K562 treated with DMSO at 1 percent for 48 hours (cell line): ENCODE results near the gene LDLRAD1. TPM values are rescaled to one million over a fixed set of nuclear protein-coding genes. Genes with fewer than 3 reads are reported as not detected.

Experiments
- total RNA-seq: library from RNA; unstranded; fragments of 300-600 nt; gene quantifications from 2 replicates; pipeline ENCODE4 v1.2.3, GENCODE V29; 2022; ENCODE audit warnings: low replicate concordance; ENCODE audit errors: extremely low read depth

Gene LDLRAD1
- total RNA-seq, result not detected in 2 replicates

DNA sequence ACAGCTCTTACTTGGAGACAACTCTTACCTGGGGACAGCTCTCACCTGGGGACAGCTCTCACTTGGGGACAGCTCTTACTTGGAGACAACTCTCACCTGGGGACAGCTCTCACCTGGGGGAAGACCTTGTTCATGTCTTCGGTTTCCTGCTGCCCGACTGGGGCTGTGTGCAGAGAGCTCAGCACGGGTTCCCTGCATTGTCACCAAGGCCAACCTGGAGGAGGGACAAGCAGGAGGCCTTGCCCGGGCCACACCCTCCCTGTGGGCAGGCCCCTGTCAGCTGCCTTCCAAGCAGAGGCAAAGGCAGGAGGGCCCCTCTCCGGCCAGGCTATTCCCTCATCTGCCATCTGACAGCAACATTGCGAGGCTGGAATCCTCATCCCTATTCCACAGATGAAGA is at the start of gene LDLRAD1:
Gene LDLRAD1, minus strand, starts transcription at position 208 of the 400 bp plus-strand sequence. Its CDS starts 74 bp downstream, at position 134.

GRCh38 chr1:54052934-54053744 is 35.2 kb upstream of the LDLRAD1 start, which contains the start of the genes TCEANC2 and TMEM59:
TSS of gene TCEANC2 (plus strand) at chr1:54053608. CDS start at chr1:54054423, 815 bp downstream.
TSS of gene TMEM59 (minus strand) at chr1:54053204. CDS start at chr1:54053188, 16 bp downstream.

Other genes with a start within 250 kb of the LDLRAD1 start
- gene NDC1, start 179.9 kb downstream of the LDLRAD1 start, total RNA-seq, result not detected in 2 replicates
- gene YIPF1, start 128.4 kb downstream of the LDLRAD1 start, total RNA-seq, result not detected in 2 replicates
- gene DIO1, start 124.0 kb downstream of the LDLRAD1 start, total RNA-seq, result not detected in 2 replicates
- gene IFT25, start 72.5 kb downstream of the LDLRAD1 start, total RNA-seq, result not detected in 2 replicates
- not detected in 2 replicates for gene LRRC42, start 71.8 kb downstream of the LDLRAD1 start, total RNA-seq
- gene TMEM59, start 35.0 kb upstream of the LDLRAD1 start, total RNA-seq, result 1,127 TPM in 1 of 2 replicates, not detected in the other
- not detected in 2 replicates for gene TCEANC2, start 35.4 kb upstream of the LDLRAD1 start, total RNA-seq
- not detected in 2 replicates for gene CDCP2, start 134.8 kb upstream of the LDLRAD1 start, total RNA-seq
- gene CYB5RL, start 181.8 kb upstream of the LDLRAD1 start, total RNA-seq, result not detected in 2 replicates
- gene MRPL37, start 182.0 kb upstream of the LDLRAD1 start, total RNA-seq, result not detected in 2 replicates